Colon (tissue), 2 donors: ENCODE data around the gene CTNND2.
"Not testable (repeated sequence)": the region's sequence is repeated elsewhere in the genome, so short reads cannot be mapped to it uniquely, and the experiment has no call there.

Experiments used
- FAIRE-seq: peaks from 2 replicates; lab custom pipeline; 2012; peaks lifted over from hg19 to GRCh38; lab: Jason Lieb, UNC
- donor health status: control.
- donor health status: control.

CTNND2 gene

GRCh38 chr5:11863911-11864310 lies 40.3 kb downstream of the CTNND2 start:
- FAIRE-seq, result no peak

- FAIRE-seq, result no peak
These were observed 46.9 kb downstream of the CTNND2 start for GRCh38 chr5:11857391-11857790.

GRCh38 chr5:11854936-11855335 lies 49.3 kb downstream of the CTNND2 start:
- no peak for FAIRE-seq

- no peak for FAIRE-seq
These were observed 50.5 kb downstream of the CTNND2 start for GRCh38 chr5:11853796-11854195.

- FAIRE-seq, result no peak
These were observed 51.1 kb downstream of the CTNND2 start for GRCh38 chr5:11853140-11853539.

- no peak for FAIRE-seq
These were observed 51.5 kb downstream of the CTNND2 start for GRCh38 chr5:11852717-11853087.

- FAIRE-seq, result no peak
These were observed 52.1 kb downstream of the CTNND2 start for GRCh38 chr5:11851965-11852716.

GRCh38 chr5:11851416-11851815 lies 52.8 kb downstream of the CTNND2 start:
- no peak for FAIRE-seq

GRCh38 chr5:11828566-11828965 lies 75.7 kb downstream of the CTNND2 start:
- FAIRE-seq, result not testable (repeated sequence)

GRCh38 chr5:11822598-11822997 lies 81.6 kb downstream of the CTNND2 start:
- FAIRE-seq, result no peak

GRCh38 chr5:11815916-11816315 lies 88.3 kb downstream of the CTNND2 start:
- FAIRE-seq, result no peak

- no peak for FAIRE-seq
These were observed 88.8 kb downstream of the CTNND2 start for GRCh38 chr5:11815481-11815880.

GRCh38 chr5:11814373-11814772 lies 89.9 kb downstream of the CTNND2 start:
- FAIRE-seq, result no peak

- no peak for FAIRE-seq
These were observed 94.8 kb downstream of the CTNND2 start for GRCh38 chr5:11809407-11809806.

GRCh38 chr5:11803436-11803835 lies 100.8 kb downstream of the CTNND2 start:
- no peak for FAIRE-seq

GRCh38 chr5:11801061-11801460 lies 103.2 kb downstream of the CTNND2 start:
- no peak for FAIRE-seq

GRCh38 chr5:11797132-11797531 lies 107.1 kb downstream of the CTNND2 start:
- FAIRE-seq, result no peak

GRCh38 chr5:11793396-11793795 lies 110.8 kb downstream of the CTNND2 start:
- FAIRE-seq, result no peak

- no peak for FAIRE-seq
These were observed 111.6 kb downstream of the CTNND2 start for GRCh38 chr5:11792621-11793020.

- FAIRE-seq, result no peak
These were observed 112.5 kb downstream of the CTNND2 start for GRCh38 chr5:11791792-11792191.

GRCh38 chr5:11790201-11790600 lies 114.0 kb downstream of the CTNND2 start:
- FAIRE-seq, result no peak

GRCh38 chr5:11785771-11786352 lies 118.4 kb downstream of the CTNND2 start:
- no peak for FAIRE-seq

- FAIRE-seq, result no peak
These were observed 123.5 kb downstream of the CTNND2 start for GRCh38 chr5:11780641-11781345.
